H9 (cell line): ENCODE data around the gene ITM2B. TPM values are rescaled to one million over a fixed set of nuclear protein-coding genes. Genes with fewer than 3 reads are reported as not detected.

Experiments
- DNase-seq: peaks from one replicate; pipeline ENCODE4 v3.0.0-alpha.2; 2017
- H2AFZ ChIP-seq: one replicate; pipeline ENCODE4 v1.6.1; 2013; ENCODE audit warnings: mild to moderate bottlenecking, low read length, control low read depth, moderate library complexity
- H2AK5ac ChIP-seq: 2 replicates; pipeline ENCODE4 v1.6.1; 2013; ENCODE audit warnings: low read length, control low read depth, mixed read lengths; ENCODE audit not compliant: insufficient read length
- H2BK120ac ChIP-seq: one replicate; pipeline ENCODE4 v1.6.1; 2013; ENCODE audit warnings: low read depth, mild to moderate bottlenecking, low read length, control low read depth, inconsistent platforms; ENCODE audit not compliant: poor library complexity, severe bottlenecking
- H2BK12ac ChIP-seq: 2 replicates; pipeline ENCODE4 v1.6.1; 2013; ENCODE audit warnings: low read length, control low read depth, mixed read lengths, low read depth; ENCODE audit not compliant: insufficient read length
- H2BK15ac ChIP-seq: 2 replicates; pipeline ENCODE4 v1.6.1; 2013; ENCODE audit warnings: low read depth, low read length, control low read depth
- H2BK20ac ChIP-seq: one replicate; pipeline ENCODE4 v1.6.1; 2013; ENCODE audit warnings: low read depth, mild to moderate bottlenecking, low read length, control low read depth, inconsistent platforms; ENCODE audit not compliant: poor library complexity, severe bottlenecking
- H2BK5ac ChIP-seq: 2 replicates; pipeline ENCODE4 v1.6.1; 2013; ENCODE audit warnings: low read length, control low read depth, mixed read lengths; ENCODE audit not compliant: insufficient read length
- H3K14ac ChIP-seq: 2 replicates; pipeline ENCODE4 v1.6.1; 2013; ENCODE audit warnings: low read length, control low read depth; ENCODE audit not compliant: insufficient read depth
- H3K18ac ChIP-seq: 2 replicates; pipeline ENCODE4 v1.6.1; 2013; ENCODE audit warnings: low read depth, mild to moderate bottlenecking, mixed read lengths, low read length, control low read depth; ENCODE audit not compliant: insufficient read length
- H3K23ac ChIP-seq: 2 replicates; pipeline ENCODE4 v1.6.1; 2013; ENCODE audit warnings: low read length, control low read depth, mixed read lengths, low read depth; ENCODE audit not compliant: insufficient read length
- H3K23me2 ChIP-seq: 2 replicates; pipeline ENCODE4 v1.6.1; 2013; ENCODE audit warnings: low read depth, mild to moderate bottlenecking, mixed read lengths, low read length, control low read depth; ENCODE audit not compliant: insufficient read length, poor library complexity, severe bottlenecking
- H3K27ac ChIP-seq: 2 replicates; pipeline ENCODE4 v1.5.1; 2013; ENCODE audit warnings: low read length, control low read depth, mixed read lengths, low read depth; ENCODE audit not compliant: insufficient read length
- H3K27me3 ChIP-seq: 2 replicates; pipeline ENCODE4 v1.6.1; 2013; ENCODE audit warnings: low read length, control low read depth, inconsistent platforms; ENCODE audit not compliant: insufficient read depth
- H3K4ac ChIP-seq: 2 replicates; pipeline ENCODE4 v1.6.1; 2013; ENCODE audit warnings: low read depth, mild to moderate bottlenecking, control low read depth, inconsistent platforms, low read length, moderate library complexity
- H3K4me1 ChIP-seq: 2 replicates; pipeline ENCODE4 v1.6.1; 2013; ENCODE audit warnings: low read length, control low read depth, inconsistent platforms; ENCODE audit not compliant: insufficient read depth
- H3K4me2 ChIP-seq: 2 replicates; pipeline ENCODE4 v1.6.1; 2013; ENCODE audit warnings: low read length, control low read depth, mixed read lengths; ENCODE audit not compliant: insufficient read length, insufficient read depth
- H3K56ac ChIP-seq: 2 replicates; pipeline ENCODE4 v1.6.1; 2013; ENCODE audit warnings: low read depth, mild to moderate bottlenecking, mixed read lengths, low read length, control low read depth; ENCODE audit not compliant: insufficient read length
- H3K79me1 ChIP-seq: 2 replicates; pipeline ENCODE4 v1.6.1; 2013; ENCODE audit warnings: low read depth, mild to moderate bottlenecking, moderate library complexity, low read length, control low read depth, inconsistent platforms; ENCODE audit not compliant: insufficient read depth, poor library complexity, severe bottlenecking
- H3K79me2 ChIP-seq: 2 replicates; pipeline ENCODE4 v1.6.1; 2013; ENCODE audit warnings: low read length, control low read depth, inconsistent platforms; ENCODE audit not compliant: insufficient read depth
- H3K9ac ChIP-seq: 2 replicates; pipeline ENCODE4 v1.6.1; 2013; ENCODE audit warnings: low read length, control low read depth, mixed read lengths; ENCODE audit not compliant: insufficient read length; ENCODE audit errors: extremely low read depth
- H3K9me3 ChIP-seq: one replicate; pipeline ENCODE4 v1.6.1; 2013; ENCODE audit warnings: low read depth, low read length, inconsistent platforms; ENCODE audit not compliant: control insufficient read depth
- H3T11ph ChIP-seq: one replicate; pipeline ENCODE4 v1.6.1; 2013; ENCODE audit warnings: mild to moderate bottlenecking, low read length, control low read depth, inconsistent platforms
- H4K20me1 ChIP-seq: one replicate; pipeline ENCODE4 v1.6.1; 2013; ENCODE audit not compliant: control insufficient read depth, insufficient read length, insufficient read depth
- H4K5ac ChIP-seq: 2 replicates; pipeline ENCODE4 v1.6.1; 2013; ENCODE audit warnings: low read depth, mild to moderate bottlenecking, mixed read lengths, low read length, control low read depth; ENCODE audit not compliant: insufficient read length
- H4K8ac ChIP-seq: replicated peaks from 2 replicates; pipeline ENCODE4 v1.6.1; 2013; ENCODE audit warnings: low read length, control low read depth, mixed read lengths, low read depth; ENCODE audit not compliant: insufficient read length
- H4K91ac ChIP-seq: 2 replicates; pipeline ENCODE4 v1.6.1; 2013; ENCODE audit warnings: low read depth, mild to moderate bottlenecking, moderate library complexity, mixed read lengths, low read length, control low read depth; ENCODE audit not compliant: insufficient read length
- H3K27ac Mint-ChIP-seq, 3 experiments: 2 replicates in 2 of 3; 3 replicates in 1 of 3; pipeline ENCODE4 v1.8.0; 2020 to 2021; ENCODE audit warnings: mixed read lengths in 3 of 3, mild to moderate bottlenecking in 1 of 3, moderate library complexity in 1 of 3
- H3K27me3 Mint-ChIP-seq: 2 replicates; pipeline ENCODE4 v1.8.0; 2021; ENCODE audit warnings: low read depth, mild to moderate bottlenecking, moderate library complexity, mixed read lengths
- H3K36me3 Mint-ChIP-seq, 3 experiments: 2 replicates in 2 of 3; 3 replicates in 1 of 3; pipeline ENCODE4 v1.8.0; 2020 to 2021; ENCODE audit warnings: low read depth in 3 of 3, mixed read lengths in 3 of 3; ENCODE audit not compliant: insufficient read depth in 1 of 3
- H3K4me1 Mint-ChIP-seq, 2 experiments: 2 replicates each; pipeline ENCODE4 v1.8.0; 2020; ENCODE audit warnings: mixed read lengths in 2 of 2
- H3K4me3 Mint-ChIP-seq, 2 experiments: 2 replicates in 1 of 2; 3 replicates in 1 of 2; pipeline ENCODE4 v1.8.0; 2020 to 2021; ENCODE audit warnings: mild to moderate bottlenecking in 2 of 2, mixed read lengths in 2 of 2, moderate library complexity in 1 of 2
- H3K9me3 Mint-ChIP-seq, 2 experiments: 2 replicates in 1 of 2; 3 replicates in 1 of 2; pipeline ENCODE4 v1.8.0; 2020; ENCODE audit warnings: mild to moderate bottlenecking in 2 of 2, mixed read lengths in 2 of 2, moderate library complexity in 1 of 2
- CTCF ChIP-seq: fragments of 200-600 bp; sonication (generic); conservative IDR thresholded peaks from 3 replicates; pipeline ENCODE4 v1.8.0; 2021; ENCODE audit warnings: antibody characterized with exemption, mild to moderate bottlenecking
- WGBS: extraction: QIAGEN DNeasy Blood & Tissue Kit; methylation state at CpG from one replicate; pipeline ENCODE4 v1.1.7; 2013; ENCODE audit warnings: missing lambda C conversion rate, low lambda C conversion rate, mixed read lengths; ENCODE audit not compliant: insufficient read length; ENCODE audit errors: extremely low coverage; 5-methylcytosine and 5-hydroxymethylcytosine counted together
- total RNA-seq: library from RNA; stranded (reverse); gene quantifications from 2 replicates; pipeline ENCODE4 v1.2.1, GENCODE V29; 2021

ITM2B gene
- total RNA-seq, 1 experiment from 2014 or later, result 175 TPM

- Histone ChIP-seq H3K9ac (no peak overlapping the region), H3K23ac (no peak overlapping the region), H2BK5ac (no peak overlapping the region), H3K79me1 (no peaks in the 10 kb centered on the region), H2BK15ac (no peak overlapping the region), H3K79me2 (no peaks in the 10 kb centered on the region), H3K56ac (no peak overlapping the region), H4K5ac (no peak overlapping the region), H3K9me3 (no peaks in the 10 kb centered on the region), H4K20me1 (no peaks in the 10 kb centered on the region), H3T11ph (no peak overlapping the region), H2BK120ac (no peak overlapping the region), H3K23me2 (no peaks in the 10 kb centered on the region), H2BK20ac (no peak overlapping the region), H2AK5ac (no peak overlapping the region), H3K14ac (no peak overlapping the region), H4K8ac (no peak overlapping the region), H3K27ac (no peak overlapping the region), H2BK12ac (no peak overlapping the region), H4K91ac (no peak overlapping the region), H3K4ac (no peak overlapping the region), H3K4me2 (no peak overlapping the region), H3K27me3 (no peaks in the 10 kb centered on the region), H3K4me1 (no peaks in the 10 kb centered on the region), H2AFZ (no peak overlapping the region), H3K18ac (no peak overlapping the region)
- Mint-ChIP-seq H3K9me3 (peaks cover under 1% of the 10 kb centered on the region in 2 experiments; a peak in 2 of 5 replicates), H3K27me3 (no peaks in the 10 kb centered on the region), H3K27ac (no peak overlapping the region), H3K4me3 (no peak overlapping the region), H3K36me3 (0 out of 7 replicates have a peak, but pooled peaks cover 0 to under 1% (median 0%) of the 10 kb centered on the region in 3 experiments), H3K4me1 (peaks cover 0 to 2% of the 10 kb centered on the region in 2 experiments; a peak in 1 of 4 replicates)
- no CpG with 5 or more reads among the region's 12 CpGs for WGBS
- no peak for TF ChIP-seq CTCF
- no peak for DNase-seq
These were observed 10.4 kb upstream of the ITM2B start for GRCh38 chr13:48222358-48223301.
